ENCODE measurements around the gene AR.

- TF ChIP-seq CTCF (IDR thresholded peaks at IDR 0.05 in 4 of 5, conservative IDR thresholded peaks at IDR 0.05 in 1 of 5), result no peak
- TF ChIP-seq POLR2A (IDR thresholded peaks at IDR 0.05), result no peak
Observed at GRCh38 chrX:67570839-67571238, 27.0 kb downstream of the AR start.
